ENCODE measurements around the gene ZNF775.
"Not testable (repeated sequence)": the region's sequence is repeated elsewhere in the genome, so short reads cannot be mapped to it uniquely, and the experiment has no call there.

The ZNF775 gene

DNA sequence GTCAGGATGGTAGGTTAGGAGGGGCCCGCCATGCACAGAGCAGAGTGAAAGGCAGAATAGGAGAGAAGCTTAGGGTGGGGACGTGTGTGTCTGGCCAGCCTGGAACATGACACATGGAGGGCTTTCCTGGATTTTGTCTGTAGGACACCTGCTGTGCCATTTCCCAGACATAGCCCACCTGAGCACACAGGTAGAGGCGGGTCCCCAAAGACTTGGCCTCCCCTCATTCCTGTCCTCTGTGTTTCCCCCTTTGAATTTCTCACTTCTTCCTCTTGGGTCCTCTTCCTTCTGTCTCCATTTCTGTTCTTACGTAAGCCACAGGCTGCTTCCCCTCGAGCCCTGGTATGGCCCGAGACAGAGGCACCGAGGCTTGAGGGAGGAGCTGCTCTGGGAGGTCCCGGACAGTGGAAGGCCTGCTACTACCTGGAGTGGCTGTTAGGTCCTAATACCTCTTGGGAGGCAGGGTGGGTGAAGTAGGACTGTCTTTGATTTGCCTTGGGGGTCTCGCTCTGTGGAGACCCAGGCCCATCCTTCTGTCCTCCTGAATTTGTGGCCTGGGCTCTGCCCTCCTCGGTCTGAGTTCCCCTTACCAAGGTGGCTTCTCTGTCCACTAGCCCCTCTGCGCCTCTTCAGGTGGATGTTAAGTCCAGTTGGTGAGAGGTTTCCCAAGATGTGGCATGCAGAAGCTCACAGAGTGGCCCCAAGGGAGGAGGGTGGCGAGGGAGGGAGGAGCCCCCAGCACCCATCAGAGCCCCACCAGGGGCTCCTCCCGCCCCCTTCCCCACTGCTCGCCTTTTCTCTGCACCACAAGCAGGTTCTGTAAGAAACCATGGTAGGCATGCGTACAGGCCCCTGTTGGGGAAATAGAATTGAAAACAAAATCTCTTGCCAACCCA is 5.5 kb downstream of the ZNF775 start:
- DNase-seq (ENCODE audit: low read depth, low spot score), result no peak
- no peak overlapping the region for H3K4me3 ChIP-seq (ENCODE audit: low read depth, low read length)
- in situ Hi-C loops (cut with HindIII; ENCODE audit: low sequenced_read_pairs), result no loop called here
- TF ChIP-seq, protein P1, sequence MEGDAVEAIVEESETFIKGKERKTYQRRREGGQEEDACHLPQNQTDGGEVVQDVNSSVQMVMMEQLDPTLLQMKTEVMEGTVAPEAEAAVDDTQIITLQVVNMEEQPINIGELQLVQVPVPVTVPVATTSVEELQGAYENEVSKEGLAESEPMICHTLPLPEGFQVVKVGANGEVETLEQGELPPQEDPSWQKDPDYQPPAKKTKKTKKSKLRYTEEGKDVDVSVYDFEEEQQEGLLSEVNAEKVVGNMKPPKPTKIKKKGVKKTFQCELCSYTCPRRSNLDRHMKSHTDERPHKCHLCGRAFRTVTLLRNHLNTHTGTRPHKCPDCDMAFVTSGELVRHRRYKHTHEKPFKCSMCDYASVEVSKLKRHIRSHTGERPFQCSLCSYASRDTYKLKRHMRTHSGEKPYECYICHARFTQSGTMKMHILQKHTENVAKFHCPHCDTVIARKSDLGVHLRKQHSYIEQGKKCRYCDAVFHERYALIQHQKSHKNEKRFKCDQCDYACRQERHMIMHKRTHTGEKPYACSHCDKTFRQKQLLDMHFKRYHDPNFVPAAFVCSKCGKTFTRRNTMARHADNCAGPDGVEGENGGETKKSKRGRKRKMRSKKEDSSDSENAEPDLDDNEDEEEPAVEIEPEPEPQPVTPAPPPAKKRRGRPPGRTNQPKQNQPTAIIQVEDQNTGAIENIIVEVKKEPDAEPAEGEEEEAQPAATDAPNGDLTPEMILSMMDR (IDR thresholded peaks at IDR 0.05; ENCODE audit: low read depth, low read length), result no peak

DNA sequence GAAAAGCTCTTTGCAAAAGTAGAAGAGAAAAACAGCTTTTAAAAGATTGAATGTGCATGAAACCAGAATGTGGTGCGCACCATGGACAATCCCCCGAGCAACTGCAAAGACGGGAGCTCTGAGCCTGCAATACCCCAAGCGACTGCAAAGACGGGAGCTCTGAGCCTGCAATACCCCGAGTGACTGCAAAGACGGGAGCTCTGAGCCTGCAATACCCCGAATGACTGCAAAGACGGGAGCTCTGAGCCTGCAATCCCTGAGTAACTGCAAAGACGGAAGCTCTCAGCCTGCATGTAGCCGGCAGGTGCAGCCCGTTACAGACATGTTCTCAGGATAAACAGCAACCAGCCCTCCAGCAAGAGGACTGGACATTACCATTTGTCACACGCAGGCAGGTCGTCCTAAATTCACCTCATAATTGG is 6.2 kb downstream of the ZNF775 start:
- in situ Hi-C loops (cut with HindIII; ENCODE audit: low sequenced_read_pairs), result no loop called here
- no peak overlapping the region for H3K4me3 ChIP-seq (ENCODE audit: low read depth, low read length)
- TF ChIP-seq, protein P1 (IDR thresholded peaks at IDR 0.05; ENCODE audit: low read depth, low read length), result no peak
- DNase-seq (ENCODE audit: low read depth, low spot score), result no peak

DNA sequence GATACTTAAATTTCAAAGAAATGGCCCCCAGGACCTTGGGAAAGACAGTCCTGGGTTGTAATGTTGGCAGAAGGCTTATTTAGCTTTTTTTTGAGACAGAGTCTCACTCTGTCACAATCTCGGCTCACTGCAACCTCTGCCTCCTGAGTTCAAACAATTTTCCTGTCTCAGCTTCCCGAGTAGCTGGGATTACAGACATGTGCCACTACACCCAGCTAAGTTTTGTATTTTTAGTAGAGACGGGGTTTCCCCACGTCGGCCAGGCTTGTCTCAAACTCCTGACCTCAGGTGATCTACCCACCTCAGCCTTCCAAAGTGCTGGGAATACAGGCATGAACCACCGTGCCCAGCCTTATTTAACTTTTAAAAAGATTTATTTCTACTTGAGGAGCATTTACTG is 6.8 kb downstream of the ZNF775 start:
- DNase-seq (ENCODE audit: low read depth, low spot score); H3K4me3 ChIP-seq (ENCODE audit: low read depth, low read length); in situ Hi-C loops (cut with HindIII; ENCODE audit: low sequenced_read_pairs): not testable (repeated sequence)

DNA sequence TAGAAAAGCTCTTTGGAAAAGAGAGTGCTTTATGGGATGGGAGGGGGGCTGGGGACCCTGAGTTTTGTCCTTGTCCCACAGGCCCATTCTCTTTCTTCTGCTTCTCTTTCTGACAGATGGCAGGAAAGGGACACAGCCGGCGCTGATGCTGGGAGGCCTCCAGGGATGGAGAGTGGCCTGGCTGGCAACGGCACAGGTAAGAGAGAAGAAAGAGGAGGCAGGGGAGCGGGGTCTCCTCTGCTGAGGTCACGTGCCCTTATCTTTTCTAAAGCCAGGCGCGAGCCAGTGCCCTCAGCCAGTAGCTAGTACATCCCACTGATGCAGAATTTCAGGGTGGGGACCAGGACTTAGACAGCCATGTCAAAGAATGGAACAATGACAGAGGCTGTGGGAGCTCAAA is 9.2 kb downstream of the ZNF775 start:
- in situ Hi-C loops (cut with HindIII; ENCODE audit: low sequenced_read_pairs), result no loop called here
- TF ChIP-seq, protein P1 (IDR thresholded peaks at IDR 0.05; ENCODE audit: low read depth, low read length), result no peak
- DNase-seq (ENCODE audit: low read depth, low spot score), result no peak

DNA sequence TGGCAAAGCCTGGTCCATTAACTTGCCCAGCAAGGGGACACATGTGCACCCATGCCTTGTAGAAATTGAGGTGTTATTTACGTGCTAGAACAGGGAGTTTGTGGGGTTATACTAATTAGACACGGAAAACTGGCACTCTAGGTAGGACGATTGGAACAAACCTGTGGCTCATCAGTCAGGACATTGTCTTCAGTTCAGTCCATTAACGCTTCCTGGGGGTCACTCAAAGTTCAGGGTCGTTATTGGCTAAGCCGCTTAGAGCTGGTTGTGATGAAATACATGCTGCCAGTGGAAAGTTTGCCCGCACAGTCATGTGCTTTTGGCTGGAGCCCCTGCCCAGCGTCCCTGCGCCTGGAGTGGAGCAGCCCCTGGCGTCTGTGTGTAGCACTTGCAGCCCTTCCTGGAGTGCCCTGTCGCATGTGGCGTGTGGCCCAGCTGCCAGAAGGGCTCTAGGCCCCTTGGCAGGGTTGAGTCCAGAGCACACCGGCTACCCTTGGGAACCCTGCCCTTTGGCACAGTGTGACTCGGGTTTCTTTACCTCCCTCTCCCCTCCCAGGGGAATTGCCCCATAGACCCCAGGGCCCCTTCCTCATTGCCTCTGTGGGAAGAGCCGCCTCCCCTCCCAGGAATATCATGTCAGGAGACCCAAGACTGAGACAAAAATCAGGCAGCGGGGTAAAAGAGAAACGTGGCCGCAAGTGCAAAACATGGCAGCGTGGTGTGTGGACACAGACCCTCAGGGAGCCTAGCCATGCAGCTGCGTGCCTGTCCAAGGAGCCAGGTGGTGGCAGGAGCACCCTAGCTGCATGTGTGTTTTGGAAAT is 9.8 kb downstream of the ZNF775 start:
- DNase-seq (ENCODE audit: low read depth, low spot score), result peak; percentile 70
- TF ChIP-seq, protein P1 (IDR thresholded peaks at IDR 0.05; ENCODE audit: low read depth, low read length), result peak; percentile 80
- in situ Hi-C loops (cut with HindIII; ENCODE audit: low sequenced_read_pairs), result no loop called here
- no peak overlapping the region for H3K4me3 ChIP-seq (ENCODE audit: low read depth, low read length)

More for the DNA sequence above, 9.2 kb downstream of the ZNF775 start:
- H3K4me3 ChIP-seq (ENCODE audit: low read depth, low read length), result no peak overlapping the region

DNA sequence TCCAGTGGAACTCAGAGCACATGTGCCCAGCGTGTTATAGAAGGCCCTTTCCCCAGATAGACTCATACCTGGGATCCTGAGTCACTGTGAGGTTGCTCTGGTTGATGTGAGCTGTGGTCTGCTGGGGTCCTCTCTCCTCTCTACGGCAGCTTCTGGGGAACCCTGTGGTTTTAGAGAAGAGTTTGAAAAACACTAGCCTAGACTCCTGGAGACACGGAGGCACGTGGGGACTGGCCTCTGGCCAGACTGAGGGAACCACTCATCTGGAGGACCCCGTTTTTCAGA is 10.3 kb downstream of the ZNF775 start:
- TF ChIP-seq, protein P1 (IDR thresholded peaks at IDR 0.05; ENCODE audit: low read depth, low read length), result no peak
- in situ Hi-C loops (cut with HindIII; ENCODE audit: low sequenced_read_pairs), result no loop called here
- H3K4me3 ChIP-seq (ENCODE audit: low read depth, low read length), result no peak overlapping the region
- DNase-seq (ENCODE audit: low read depth, low spot score), result no peak

DNA sequence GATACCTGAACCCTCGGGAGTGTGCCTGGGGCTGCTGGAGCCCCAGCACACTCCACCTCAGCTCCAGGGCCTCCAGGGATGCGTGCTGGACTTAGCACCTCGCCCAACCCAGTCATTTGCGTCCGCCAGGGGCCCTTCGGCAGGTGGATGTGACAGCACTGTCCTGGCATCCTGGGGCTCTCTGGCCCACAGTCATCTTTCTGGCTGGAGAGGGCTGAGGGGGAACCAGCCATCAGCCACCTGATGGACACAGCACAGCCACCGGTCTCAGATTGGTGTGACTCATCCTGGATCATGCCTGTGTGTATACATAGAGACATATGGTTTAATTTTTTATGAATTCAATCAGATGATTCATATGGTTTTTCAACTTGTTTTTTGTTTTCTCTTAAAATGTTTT is 11.1 kb downstream of the ZNF775 start:
- in situ Hi-C loops (cut with HindIII; ENCODE audit: low sequenced_read_pairs), result no loop called here
- no peak for DNase-seq (ENCODE audit: low read depth, low spot score)
- no peak overlapping the region for H3K4me3 ChIP-seq (ENCODE audit: low read depth, low read length)
- TF ChIP-seq, protein P1 (IDR thresholded peaks at IDR 0.05; ENCODE audit: low read depth, low read length), result no peak

Data from astrocyte of the spinal cord (primary cell).